H9 (cell line): ENCODE measurements around the gene ADCY5. TPM values are rescaled to one million over a fixed set of nuclear protein-coding genes. Genes with fewer than 3 reads are reported as not detected.

ENCODE experiments used
- DNase-seq: peaks from one replicate; pipeline ENCODE4 v3.0.0-alpha.2; 2017
- H2AFZ ChIP-seq: one replicate; pipeline ENCODE4 v1.6.1; 2013; ENCODE audit warnings: mild to moderate bottlenecking, low read length, control low read depth, moderate library complexity
- H2AK5ac ChIP-seq: 2 replicates; pipeline ENCODE4 v1.6.1; 2013; ENCODE audit warnings: low read length, control low read depth, mixed read lengths; ENCODE audit not compliant: insufficient read length
- H2BK120ac ChIP-seq: one replicate; pipeline ENCODE4 v1.6.1; 2013; ENCODE audit warnings: low read depth, mild to moderate bottlenecking, low read length, control low read depth, inconsistent platforms; ENCODE audit not compliant: poor library complexity, severe bottlenecking
- H2BK12ac ChIP-seq: 2 replicates; pipeline ENCODE4 v1.6.1; 2013; ENCODE audit warnings: low read length, control low read depth, mixed read lengths, low read depth; ENCODE audit not compliant: insufficient read length
- H2BK15ac ChIP-seq: 2 replicates; pipeline ENCODE4 v1.6.1; 2013; ENCODE audit warnings: low read depth, low read length, control low read depth
- H2BK20ac ChIP-seq: one replicate; pipeline ENCODE4 v1.6.1; 2013; ENCODE audit warnings: low read depth, mild to moderate bottlenecking, low read length, control low read depth, inconsistent platforms; ENCODE audit not compliant: poor library complexity, severe bottlenecking
- H2BK5ac ChIP-seq: 2 replicates; pipeline ENCODE4 v1.6.1; 2013; ENCODE audit warnings: low read length, control low read depth, mixed read lengths; ENCODE audit not compliant: insufficient read length
- H3K14ac ChIP-seq: 2 replicates; pipeline ENCODE4 v1.6.1; 2013; ENCODE audit warnings: low read length, control low read depth; ENCODE audit not compliant: insufficient read depth
- H3K18ac ChIP-seq: 2 replicates; pipeline ENCODE4 v1.6.1; 2013; ENCODE audit warnings: low read depth, mild to moderate bottlenecking, mixed read lengths, low read length, control low read depth; ENCODE audit not compliant: insufficient read length
- H3K23ac ChIP-seq: 2 replicates; pipeline ENCODE4 v1.6.1; 2013; ENCODE audit warnings: low read length, control low read depth, mixed read lengths, low read depth; ENCODE audit not compliant: insufficient read length
- H3K23me2 ChIP-seq: 2 replicates; pipeline ENCODE4 v1.6.1; 2013; ENCODE audit warnings: low read depth, mild to moderate bottlenecking, mixed read lengths, low read length, control low read depth; ENCODE audit not compliant: insufficient read length, poor library complexity, severe bottlenecking
- H3K27ac ChIP-seq: 2 replicates; pipeline ENCODE4 v1.5.1; 2013; ENCODE audit warnings: low read length, control low read depth, mixed read lengths, low read depth; ENCODE audit not compliant: insufficient read length
- H3K27me3 ChIP-seq: 2 replicates; pipeline ENCODE4 v1.6.1; 2013; ENCODE audit warnings: low read length, control low read depth, inconsistent platforms; ENCODE audit not compliant: insufficient read depth
- H3K4ac ChIP-seq: 2 replicates; pipeline ENCODE4 v1.6.1; 2013; ENCODE audit warnings: low read depth, mild to moderate bottlenecking, control low read depth, inconsistent platforms, low read length, moderate library complexity
- H3K4me1 ChIP-seq: 2 replicates; pipeline ENCODE4 v1.6.1; 2013; ENCODE audit warnings: low read length, control low read depth, inconsistent platforms; ENCODE audit not compliant: insufficient read depth
- H3K4me2 ChIP-seq: 2 replicates; pipeline ENCODE4 v1.6.1; 2013; ENCODE audit warnings: low read length, control low read depth, mixed read lengths; ENCODE audit not compliant: insufficient read length, insufficient read depth
- H3K56ac ChIP-seq: 2 replicates; pipeline ENCODE4 v1.6.1; 2013; ENCODE audit warnings: low read depth, mild to moderate bottlenecking, mixed read lengths, low read length, control low read depth; ENCODE audit not compliant: insufficient read length
- H3K79me1 ChIP-seq: 2 replicates; pipeline ENCODE4 v1.6.1; 2013; ENCODE audit warnings: low read depth, mild to moderate bottlenecking, moderate library complexity, low read length, control low read depth, inconsistent platforms; ENCODE audit not compliant: insufficient read depth, poor library complexity, severe bottlenecking
- H3K79me2 ChIP-seq: 2 replicates; pipeline ENCODE4 v1.6.1; 2013; ENCODE audit warnings: low read length, control low read depth, inconsistent platforms; ENCODE audit not compliant: insufficient read depth
- H3K9ac ChIP-seq: 2 replicates; pipeline ENCODE4 v1.6.1; 2013; ENCODE audit warnings: low read length, control low read depth, mixed read lengths; ENCODE audit not compliant: insufficient read length; ENCODE audit errors: extremely low read depth
- H3K9me3 ChIP-seq: one replicate; pipeline ENCODE4 v1.6.1; 2013; ENCODE audit warnings: low read depth, low read length, inconsistent platforms; ENCODE audit not compliant: control insufficient read depth
- H3T11ph ChIP-seq: one replicate; pipeline ENCODE4 v1.6.1; 2013; ENCODE audit warnings: mild to moderate bottlenecking, low read length, control low read depth, inconsistent platforms
- H4K20me1 ChIP-seq: one replicate; pipeline ENCODE4 v1.6.1; 2013; ENCODE audit not compliant: control insufficient read depth, insufficient read length, insufficient read depth
- H4K5ac ChIP-seq: 2 replicates; pipeline ENCODE4 v1.6.1; 2013; ENCODE audit warnings: low read depth, mild to moderate bottlenecking, mixed read lengths, low read length, control low read depth; ENCODE audit not compliant: insufficient read length
- H4K8ac ChIP-seq: replicated peaks from 2 replicates; pipeline ENCODE4 v1.6.1; 2013; ENCODE audit warnings: low read length, control low read depth, mixed read lengths, low read depth; ENCODE audit not compliant: insufficient read length
- H4K91ac ChIP-seq: 2 replicates; pipeline ENCODE4 v1.6.1; 2013; ENCODE audit warnings: low read depth, mild to moderate bottlenecking, moderate library complexity, mixed read lengths, low read length, control low read depth; ENCODE audit not compliant: insufficient read length
- H3K27ac Mint-ChIP-seq, 3 experiments: 2 replicates in 2 of 3; 3 replicates in 1 of 3; pipeline ENCODE4 v1.8.0; 2020 to 2021; ENCODE audit warnings: mixed read lengths in 3 of 3, mild to moderate bottlenecking in 1 of 3, moderate library complexity in 1 of 3
- H3K27me3 Mint-ChIP-seq: 2 replicates; pipeline ENCODE4 v1.8.0; 2021; ENCODE audit warnings: low read depth, mild to moderate bottlenecking, moderate library complexity, mixed read lengths
- H3K36me3 Mint-ChIP-seq, 3 experiments: 2 replicates in 2 of 3; 3 replicates in 1 of 3; pipeline ENCODE4 v1.8.0; 2020 to 2021; ENCODE audit warnings: low read depth in 3 of 3, mixed read lengths in 3 of 3; ENCODE audit not compliant: insufficient read depth in 1 of 3
- H3K4me1 Mint-ChIP-seq, 2 experiments: 2 replicates each; pipeline ENCODE4 v1.8.0; 2020; ENCODE audit warnings: mixed read lengths in 2 of 2
- H3K4me3 Mint-ChIP-seq, 2 experiments: 2 replicates in 1 of 2; 3 replicates in 1 of 2; pipeline ENCODE4 v1.8.0; 2020 to 2021; ENCODE audit warnings: mild to moderate bottlenecking in 2 of 2, mixed read lengths in 2 of 2, moderate library complexity in 1 of 2
- H3K9me3 Mint-ChIP-seq, 2 experiments: 2 replicates in 1 of 2; 3 replicates in 1 of 2; pipeline ENCODE4 v1.8.0; 2020; ENCODE audit warnings: mild to moderate bottlenecking in 2 of 2, mixed read lengths in 2 of 2, moderate library complexity in 1 of 2
- WGBS: extraction: QIAGEN DNeasy Blood & Tissue Kit; methylation state at CpG from one replicate; pipeline ENCODE4 v1.1.7; 2013; ENCODE audit warnings: missing lambda C conversion rate, low lambda C conversion rate, mixed read lengths; ENCODE audit not compliant: insufficient read length; ENCODE audit errors: extremely low coverage; 5-methylcytosine and 5-hydroxymethylcytosine counted together
- total RNA-seq: library from RNA; stranded (reverse); gene quantifications from 2 replicates; pipeline ENCODE4 v1.2.1, GENCODE V29; 2021
- TF ChIP-seq, protein P1 (sequence below): fragments of 200-600 bp; sonication (generic); conservative IDR thresholded peaks from 3 replicates; pipeline ENCODE4 v1.8.0; 2021; ENCODE audit warnings: antibody characterized with exemption, mild to moderate bottlenecking

The ADCY5 gene
- total RNA-seq, 1 experiment from 2014 or later: 5.0 TPM

DNA sequence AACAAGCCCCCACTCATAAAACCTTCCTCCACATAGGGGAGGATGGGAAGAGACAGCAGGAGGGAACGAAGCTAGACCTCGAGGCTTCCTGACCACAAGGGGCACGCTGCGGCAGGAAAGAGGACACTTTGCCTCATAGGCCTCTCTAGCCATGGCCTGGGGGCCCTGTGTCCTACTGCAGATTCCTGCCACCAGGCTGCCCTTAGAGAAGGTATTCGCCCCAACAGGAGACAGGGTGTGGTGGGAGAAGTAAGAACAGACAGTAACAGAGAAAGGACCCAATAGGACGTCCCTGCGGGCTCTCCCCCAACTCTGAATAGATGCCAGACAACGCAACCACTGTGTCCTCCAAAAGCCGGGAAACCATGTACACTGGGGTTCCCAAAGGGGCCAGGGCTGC, 36.8 kb downstream of the ADCY5 start:
- Mint-ChIP-seq H3K9me3 (no peaks in the 10 kb centered on the region), H3K27me3 (peaks cover under 1% of the 10 kb centered on the region; the same call in 1 of the 2 replicates), H3K27ac (peak overlapping the region in 2 of 3 experiments; percentile 73 to 85; a peak in 2 of 7 replicates), H3K4me1 (peaks cover 10 to 36% of the 10 kb centered on the region in 2 experiments), H3K4me3 (no peak overlapping the region), H3K36me3 (no peaks in the 10 kb centered on the region; a peak in 1 of 7 replicates)
- Histone ChIP-seq H2BK20ac (no peak overlapping the region), H3K23me2 (peaks cover 4% of the 10 kb centered on the region), H3K14ac (no peak overlapping the region), H4K20me1 (no peaks in the 10 kb centered on the region), H2AK5ac (no peak overlapping the region), H3K56ac (no peak overlapping the region), H4K91ac (no peak overlapping the region), H2BK12ac (no peak overlapping the region), H4K8ac (no peak overlapping the region), H3K27me3 (no peaks in the 10 kb centered on the region), H3K79me1 (no peaks in the 10 kb centered on the region), H2BK5ac (no peak overlapping the region), H3K9me3 (no peaks in the 10 kb centered on the region), H3K4me1 (peaks cover 2% of the 10 kb centered on the region), H4K5ac (no peak overlapping the region), H2BK120ac (no peak overlapping the region), H3K27ac (no peak overlapping the region), H2AFZ (no peak overlapping the region), H3K18ac (no peak overlapping the region), H2BK15ac (no peak overlapping the region), H3K79me2 (no peaks in the 10 kb centered on the region), H3K4me2 (no peak overlapping the region), H3T11ph (no peak overlapping the region), H3K4ac (no peak overlapping the region), H3K9ac (no peak overlapping the region), H3K23ac (no peak overlapping the region)
- TF ChIP-seq, protein P1, sequence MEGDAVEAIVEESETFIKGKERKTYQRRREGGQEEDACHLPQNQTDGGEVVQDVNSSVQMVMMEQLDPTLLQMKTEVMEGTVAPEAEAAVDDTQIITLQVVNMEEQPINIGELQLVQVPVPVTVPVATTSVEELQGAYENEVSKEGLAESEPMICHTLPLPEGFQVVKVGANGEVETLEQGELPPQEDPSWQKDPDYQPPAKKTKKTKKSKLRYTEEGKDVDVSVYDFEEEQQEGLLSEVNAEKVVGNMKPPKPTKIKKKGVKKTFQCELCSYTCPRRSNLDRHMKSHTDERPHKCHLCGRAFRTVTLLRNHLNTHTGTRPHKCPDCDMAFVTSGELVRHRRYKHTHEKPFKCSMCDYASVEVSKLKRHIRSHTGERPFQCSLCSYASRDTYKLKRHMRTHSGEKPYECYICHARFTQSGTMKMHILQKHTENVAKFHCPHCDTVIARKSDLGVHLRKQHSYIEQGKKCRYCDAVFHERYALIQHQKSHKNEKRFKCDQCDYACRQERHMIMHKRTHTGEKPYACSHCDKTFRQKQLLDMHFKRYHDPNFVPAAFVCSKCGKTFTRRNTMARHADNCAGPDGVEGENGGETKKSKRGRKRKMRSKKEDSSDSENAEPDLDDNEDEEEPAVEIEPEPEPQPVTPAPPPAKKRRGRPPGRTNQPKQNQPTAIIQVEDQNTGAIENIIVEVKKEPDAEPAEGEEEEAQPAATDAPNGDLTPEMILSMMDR: peak; percentile 48; the same call in 2 of the 3 replicates
- no CpG with 5 or more reads among the region's 9 CpGs for WGBS
- DNase-seq: peak; percentile 59
